Muscle layer of colon (tissue), 2 donors: ENCODE results near the gene MIEF1.

Source experiments
- H3K27ac ChIP-seq: one replicate; pipeline ENCODE4 v1.7.0; 2013; ENCODE audit warnings: low read depth, mild to moderate bottlenecking, low read length, moderate library complexity
- H3K27me3 ChIP-seq, 2 donors: one replicate each; pipeline ENCODE4 v1.7.0; 2013; ENCODE audit warnings: low read length in 2 of 2, mild to moderate bottlenecking in 2 of 2; ENCODE audit not compliant: insufficient read depth in 2 of 2, control insufficient read depth in 1 of 2
- H3K36me3 ChIP-seq: one replicate; pipeline ENCODE4 v1.7.0; 2013; ENCODE audit warnings: mild to moderate bottlenecking, low read length; ENCODE audit not compliant: insufficient read depth
- H3K4me1 ChIP-seq: one replicate; pipeline ENCODE4 v1.7.0; 2013; ENCODE audit warnings: mild to moderate bottlenecking, low read length; ENCODE audit not compliant: insufficient read depth
- H3K4me3 ChIP-seq, 2 donors: one replicate each; pipeline ENCODE4 v1.7.0; 2013; ENCODE audit warnings: low read length in 2 of 2, low read depth in 1 of 2, mild to moderate bottlenecking in 1 of 2, moderate library complexity in 1 of 2
- H3K9ac ChIP-seq: one replicate; pipeline ENCODE4 v1.7.0; 2013; ENCODE audit warnings: low read length
- H3K9me3 ChIP-seq: one replicate; pipeline ENCODE4 v1.7.0; 2013; ENCODE audit warnings: mild to moderate bottlenecking, low read length
- donor health status: abdominal sarcoma.
- donor health status: Adenocarcinoma of cecum.

The MIEF1 gene

DNA sequence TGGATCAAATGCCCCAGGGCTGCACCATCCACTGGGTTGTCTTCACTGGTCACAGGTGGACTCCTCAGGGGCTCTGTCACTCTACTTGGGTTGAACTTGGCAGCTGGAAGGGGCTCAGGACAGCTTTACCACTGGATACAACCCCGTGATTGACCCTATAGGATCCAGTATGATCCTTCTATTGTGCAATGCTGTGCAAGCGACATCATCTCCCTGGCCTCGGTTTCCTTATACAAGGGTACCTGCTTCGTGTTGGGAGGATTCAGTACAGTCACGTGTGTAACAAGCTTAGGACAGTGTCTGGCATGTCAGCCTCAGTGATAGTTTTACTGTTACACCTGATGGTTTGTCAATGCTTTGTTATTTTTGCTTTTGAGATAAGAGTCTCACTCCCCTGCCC, 20.5 kb upstream of the MIEF1 start:
- H3K27me3 ChIP-seq, result no peaks in the 10 kb centered on the region
- H3K27ac ChIP-seq, result no peak overlapping the region
- H3K36me3 ChIP-seq, result no peaks in the 10 kb centered on the region
- no peaks in the 10 kb centered on the region for H3K9me3 ChIP-seq
- no peaks in the 10 kb centered on the region for H3K4me1 ChIP-seq
- no peak overlapping the region for H3K4me3 ChIP-seq
- H3K9ac ChIP-seq, result no peak overlapping the region

DNA sequence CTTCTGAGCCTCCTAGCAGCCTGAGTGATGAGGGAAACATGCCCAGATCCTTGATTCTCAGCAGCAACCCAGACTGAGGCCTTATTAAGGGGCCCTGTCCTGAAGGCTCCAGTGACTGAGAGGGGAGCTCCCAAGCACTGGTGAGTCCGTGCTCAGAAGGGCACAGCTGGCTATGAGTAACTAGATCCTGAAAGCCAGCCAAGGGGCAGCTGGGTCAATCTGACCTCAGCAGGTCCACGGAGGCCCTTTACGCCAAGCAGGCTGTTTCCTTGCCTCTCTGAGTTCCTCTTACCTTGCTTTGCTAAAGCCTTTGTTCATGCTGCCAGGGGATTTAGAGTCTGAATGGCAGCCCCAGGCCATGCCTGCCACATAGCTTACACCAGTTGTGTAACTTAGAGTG, 19.3 kb upstream of the MIEF1 start:
- H3K9me3 ChIP-seq, result no peaks in the 10 kb centered on the region
- H3K4me3 ChIP-seq, result no peak overlapping the region
- no peaks in the 10 kb centered on the region for H3K4me1 ChIP-seq
- no peaks in the 10 kb centered on the region for H3K27me3 ChIP-seq
- no peak overlapping the region for H3K27ac ChIP-seq
- H3K9ac ChIP-seq, result no peak overlapping the region
- H3K36me3 ChIP-seq, result no peaks in the 10 kb centered on the region

DNA sequence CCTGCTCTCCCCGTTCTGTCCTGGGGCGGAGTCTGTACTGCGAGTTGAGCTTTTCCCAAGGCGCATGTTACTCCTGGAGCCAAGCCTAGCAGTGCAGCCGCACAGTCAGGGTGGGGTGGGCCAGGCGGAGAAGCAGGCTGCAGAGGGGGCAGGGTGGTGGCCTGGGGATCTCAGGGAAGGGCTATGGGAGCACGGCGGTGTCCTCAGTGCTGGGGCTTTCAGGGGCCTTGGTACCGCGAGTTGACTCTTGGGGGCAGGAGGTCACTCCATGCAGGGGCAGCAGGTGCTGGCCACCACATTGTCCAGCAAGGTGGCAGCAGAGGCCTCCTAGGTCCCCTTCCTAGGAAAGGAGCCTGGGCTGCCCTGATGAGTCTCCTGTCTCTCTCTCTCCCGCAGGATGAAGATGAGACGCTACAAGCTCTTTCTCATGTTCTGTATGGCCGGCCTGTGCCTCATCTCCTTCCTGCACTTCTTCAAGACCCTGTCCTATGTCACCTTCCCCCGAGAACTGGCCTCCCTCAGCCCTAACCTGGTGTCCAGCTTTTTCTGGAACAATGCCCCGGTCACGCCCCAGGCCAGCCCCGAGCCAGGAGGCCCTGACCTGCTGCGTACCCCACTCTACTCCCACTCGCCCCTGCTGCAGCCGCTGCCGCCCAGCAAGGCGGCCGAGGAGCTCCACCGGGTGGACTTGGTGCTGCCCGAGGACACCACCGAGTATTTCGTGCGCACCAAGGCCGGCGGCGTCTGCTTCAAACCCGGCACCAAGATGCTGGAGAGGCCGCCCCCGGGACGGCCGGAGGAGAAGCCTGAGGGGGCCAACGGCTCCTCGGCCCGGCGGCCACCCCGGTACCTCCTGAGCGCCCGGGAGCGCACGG, 14.9 kb upstream of the MIEF1 start:
- H3K4me1 ChIP-seq, result no peaks in the 10 kb centered on the region
- H3K27me3 ChIP-seq, result no peaks in the 10 kb centered on the region
- no peaks in the 10 kb centered on the region for H3K9me3 ChIP-seq
- H3K4me3 ChIP-seq, result no peak overlapping the region
- no peak overlapping the region for H3K9ac ChIP-seq
- no peaks in the 10 kb centered on the region for H3K36me3 ChIP-seq
- no peak overlapping the region for H3K27ac ChIP-seq

DNA sequence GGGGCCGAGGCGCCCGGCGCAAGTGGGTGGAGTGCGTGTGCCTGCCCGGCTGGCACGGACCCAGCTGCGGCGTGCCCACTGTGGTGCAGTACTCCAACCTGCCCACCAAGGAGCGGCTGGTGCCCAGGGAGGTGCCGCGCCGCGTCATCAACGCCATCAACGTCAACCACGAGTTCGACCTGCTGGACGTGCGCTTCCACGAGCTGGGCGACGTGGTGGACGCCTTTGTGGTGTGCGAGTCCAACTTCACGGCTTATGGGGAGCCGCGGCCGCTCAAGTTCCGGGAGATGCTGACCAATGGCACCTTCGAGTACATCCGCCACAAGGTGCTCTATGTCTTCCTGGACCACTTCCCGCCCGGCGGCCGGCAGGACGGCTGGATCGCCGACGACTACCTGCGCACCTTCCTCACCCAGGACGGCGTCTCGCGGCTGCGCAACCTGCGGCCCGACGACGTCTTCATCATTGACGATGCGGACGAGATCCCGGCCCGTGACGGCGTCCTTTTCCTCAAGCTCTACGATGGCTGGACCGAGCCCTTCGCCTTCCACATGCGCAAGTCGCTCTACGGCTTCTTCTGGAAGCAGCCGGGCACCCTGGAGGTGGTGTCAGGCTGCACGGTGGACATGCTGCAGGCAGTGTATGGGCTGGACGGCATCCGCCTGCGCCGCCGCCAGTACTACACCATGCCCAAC, 14.1 kb upstream of the MIEF1 start:
- no peaks in the 10 kb centered on the region for H3K27me3 ChIP-seq
- no peaks in the 10 kb centered on the region for H3K4me1 ChIP-seq
- H3K27ac ChIP-seq, result no peak overlapping the region
- H3K4me3 ChIP-seq, result no peak overlapping the region
- H3K36me3 ChIP-seq, result no peaks in the 10 kb centered on the region
- no peak overlapping the region for H3K9ac ChIP-seq
- no peaks in the 10 kb centered on the region for H3K9me3 ChIP-seq

DNA sequence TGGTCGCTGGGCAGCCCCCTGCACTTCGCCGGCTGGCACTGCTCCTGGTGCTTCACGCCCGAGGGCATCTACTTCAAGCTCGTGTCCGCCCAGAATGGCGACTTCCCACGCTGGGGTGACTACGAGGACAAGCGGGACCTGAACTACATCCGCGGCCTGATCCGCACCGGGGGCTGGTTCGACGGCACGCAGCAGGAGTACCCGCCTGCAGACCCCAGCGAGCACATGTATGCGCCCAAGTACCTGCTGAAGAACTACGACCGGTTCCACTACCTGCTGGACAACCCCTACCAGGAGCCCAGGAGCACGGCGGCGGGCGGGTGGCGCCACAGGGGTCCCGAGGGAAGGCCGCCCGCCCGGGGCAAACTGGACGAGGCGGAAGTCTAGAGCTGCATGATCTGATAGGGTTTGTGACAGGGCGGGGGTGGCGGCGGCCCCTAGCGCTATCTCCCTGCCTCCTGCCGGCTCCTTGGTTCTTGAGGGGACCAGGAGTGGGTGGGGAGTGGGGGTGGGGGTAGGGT, 13.5 kb upstream of the MIEF1 start:
- H3K4me1 ChIP-seq, result no peaks in the 10 kb centered on the region
- no peak overlapping the region for H3K27ac ChIP-seq

DNA sequence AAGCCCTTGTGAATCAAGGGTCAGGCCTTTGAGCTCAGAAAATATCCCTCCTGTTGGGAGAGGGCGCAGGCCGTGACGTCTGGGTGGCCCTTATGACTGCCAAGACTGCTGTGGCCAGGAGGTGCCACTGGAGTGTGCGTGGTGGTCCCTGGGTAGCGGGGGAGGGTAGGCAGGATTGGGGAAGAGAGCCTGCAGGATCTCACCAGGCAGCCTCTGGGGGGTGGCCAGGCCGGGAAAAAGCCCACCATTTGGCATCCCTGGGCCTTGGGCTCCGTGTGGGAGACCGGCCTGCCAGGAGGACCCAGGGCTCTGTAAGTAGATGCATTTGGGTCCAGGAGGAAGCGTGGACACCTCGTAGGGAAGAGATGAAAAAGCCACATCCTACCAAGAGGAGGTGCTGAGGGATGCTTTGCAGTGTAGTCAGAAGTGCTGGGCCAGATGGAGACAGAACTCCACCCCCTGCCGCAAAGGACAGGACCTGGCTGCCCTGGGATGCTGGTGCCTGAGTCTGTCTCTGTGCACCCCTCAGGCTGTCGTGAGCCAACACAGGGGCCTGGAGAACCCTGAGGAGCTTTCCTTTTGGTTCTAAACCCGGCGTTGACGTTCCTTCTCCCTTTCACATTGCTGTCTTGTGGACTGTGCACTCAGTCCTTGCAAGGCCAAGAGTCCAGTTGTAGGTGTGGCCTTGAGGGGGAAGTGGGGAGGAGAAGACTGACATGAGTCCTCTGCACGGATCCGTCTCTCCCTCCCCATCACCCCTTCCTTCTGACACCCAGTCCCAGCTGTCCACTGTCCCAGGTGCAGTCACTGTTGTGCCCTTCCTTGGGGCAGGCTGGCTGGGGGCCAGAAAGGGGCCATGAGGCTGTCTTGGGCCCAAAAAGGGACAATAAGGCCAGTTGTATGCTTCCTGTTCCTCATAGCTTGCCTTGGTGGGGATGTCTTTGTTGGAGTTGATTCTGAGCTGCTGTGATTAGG, 12.7 kb upstream of the MIEF1 start:
- H3K36me3 ChIP-seq, result no peaks in the 10 kb centered on the region
- H3K27ac ChIP-seq, result no peak overlapping the region
- H3K27me3 ChIP-seq, result no peaks in the 10 kb centered on the region
- no peak overlapping the region for H3K4me3 ChIP-seq
- no peak overlapping the region for H3K9ac ChIP-seq
- H3K4me1 ChIP-seq, result no peaks in the 10 kb centered on the region
- H3K9me3 ChIP-seq, result no peaks in the 10 kb centered on the region

More for the DNA sequence above, 13.5 kb upstream of the MIEF1 start:
- H3K27me3 ChIP-seq, result no peaks in the 10 kb centered on the region
- H3K9me3 ChIP-seq, result no peaks in the 10 kb centered on the region
- H3K9ac ChIP-seq, result no peak overlapping the region
- no peak overlapping the region for H3K4me3 ChIP-seq
- no peaks in the 10 kb centered on the region for H3K36me3 ChIP-seq

DNA sequence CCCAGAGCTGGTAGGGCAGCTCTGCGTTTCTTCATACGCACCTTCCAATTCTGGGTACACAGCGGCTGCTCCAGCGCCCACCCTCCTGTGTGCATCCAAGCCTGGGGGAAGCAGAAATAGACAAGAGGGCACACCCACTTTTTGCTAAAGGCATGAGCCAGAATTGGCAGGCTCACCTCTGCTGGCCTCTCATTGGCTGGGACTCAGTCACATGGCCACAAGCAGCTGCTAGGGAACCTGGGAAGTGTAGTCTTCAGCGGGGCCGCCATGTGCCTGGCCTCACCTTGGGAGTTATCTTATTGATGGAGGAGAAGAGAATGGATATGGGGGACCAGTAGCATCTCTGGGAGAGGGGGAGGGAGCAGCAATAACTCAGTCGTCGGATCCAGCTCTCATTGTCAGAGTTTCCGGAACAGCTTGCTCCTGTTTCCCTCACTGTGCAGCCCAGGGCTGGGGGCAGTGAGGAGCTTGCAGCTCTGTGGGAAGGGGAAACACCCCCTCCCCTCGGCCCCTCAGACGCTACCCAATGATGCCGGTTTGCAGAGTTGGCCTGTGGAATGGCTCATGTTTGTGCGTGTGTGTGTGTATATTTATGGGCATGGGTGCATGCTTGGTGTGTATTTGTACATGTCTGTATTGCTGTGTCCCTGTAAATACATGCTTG, 11.8 kb upstream of the MIEF1 start:
- H3K4me3 ChIP-seq, result no peak overlapping the region

DNA sequence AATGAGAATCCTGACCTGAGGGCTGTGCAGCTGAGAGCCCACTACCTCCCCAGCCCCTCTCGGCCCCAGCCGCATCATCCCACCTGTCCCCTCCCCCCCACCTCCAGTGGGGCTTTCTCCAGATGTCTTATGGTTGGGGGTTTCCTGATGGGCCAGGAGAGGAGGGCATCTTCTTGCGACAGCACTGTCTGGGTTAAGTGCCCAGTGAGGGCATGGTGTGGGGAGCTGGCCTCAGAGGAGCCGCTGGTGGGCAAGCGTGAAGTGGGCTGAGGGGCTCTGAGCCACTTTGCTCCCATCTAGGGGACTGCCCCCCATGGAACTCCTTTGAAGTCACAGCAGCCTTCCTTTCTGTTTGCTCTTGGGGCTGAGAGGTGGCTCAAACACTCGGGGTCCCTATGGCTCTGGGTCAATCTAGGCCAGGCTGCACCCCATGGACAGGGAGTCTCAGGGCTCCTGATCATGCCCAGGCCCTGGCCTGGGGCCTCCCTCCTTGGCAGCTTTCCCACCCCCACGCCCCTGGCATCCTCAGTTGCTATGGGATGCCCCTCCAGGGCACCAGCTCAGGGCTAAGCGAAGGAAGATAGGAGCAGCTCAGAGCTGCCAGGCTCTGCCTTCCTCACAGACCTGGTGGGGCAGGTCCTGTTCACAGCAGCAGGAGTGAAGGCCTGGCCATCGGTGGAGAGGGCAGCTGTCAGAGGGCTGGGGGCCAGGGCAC, 11.0 kb upstream of the MIEF1 start:
- H3K27ac ChIP-seq, result no peak overlapping the region
- H3K27me3 ChIP-seq, result no peaks in the 10 kb centered on the region
- no peak overlapping the region for H3K9ac ChIP-seq
- H3K9me3 ChIP-seq, result no peaks in the 10 kb centered on the region
- no peaks in the 10 kb centered on the region for H3K4me1 ChIP-seq
- no peaks in the 10 kb centered on the region for H3K36me3 ChIP-seq
- no peak overlapping the region for H3K4me3 ChIP-seq

More for the DNA sequence above, 11.8 kb upstream of the MIEF1 start:
- Histone ChIP-seq H3K27me3 (no peaks in the 10 kb centered on the region), H3K9ac (no peak overlapping the region), H3K36me3 (no peaks in the 10 kb centered on the region), H3K27ac (no peak overlapping the region), H3K4me1 (no peaks in the 10 kb centered on the region), H3K9me3 (no peaks in the 10 kb centered on the region)

DNA sequence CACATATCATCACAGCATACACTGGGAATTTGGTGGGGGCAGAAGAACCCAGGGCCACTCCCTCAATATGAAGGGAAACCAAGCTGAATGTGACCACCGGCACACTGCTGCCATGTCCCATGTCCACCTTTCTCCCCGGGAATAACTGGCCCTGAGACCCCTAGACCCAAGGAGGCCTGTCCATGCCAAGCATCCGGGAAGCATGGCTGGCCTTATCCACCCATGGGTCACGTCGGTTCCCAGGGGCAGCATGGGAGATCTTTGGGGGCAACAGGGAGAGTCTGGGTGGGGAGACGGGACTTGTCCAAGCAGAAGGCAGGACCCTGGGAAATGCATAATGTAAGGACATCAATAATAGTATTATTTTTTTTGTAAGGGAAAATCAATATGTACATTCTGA, 10.4 kb upstream of the MIEF1 start:
- H3K4me3 ChIP-seq, result no peak overlapping the region
- H3K9me3 ChIP-seq, result no peaks in the 10 kb centered on the region
- H3K4me1 ChIP-seq, result no peaks in the 10 kb centered on the region
- no peak overlapping the region for H3K27ac ChIP-seq
- H3K27me3 ChIP-seq, result no peaks in the 10 kb centered on the region
- H3K9ac ChIP-seq, result no peak overlapping the region
- H3K36me3 ChIP-seq, result no peaks in the 10 kb centered on the region

DNA sequence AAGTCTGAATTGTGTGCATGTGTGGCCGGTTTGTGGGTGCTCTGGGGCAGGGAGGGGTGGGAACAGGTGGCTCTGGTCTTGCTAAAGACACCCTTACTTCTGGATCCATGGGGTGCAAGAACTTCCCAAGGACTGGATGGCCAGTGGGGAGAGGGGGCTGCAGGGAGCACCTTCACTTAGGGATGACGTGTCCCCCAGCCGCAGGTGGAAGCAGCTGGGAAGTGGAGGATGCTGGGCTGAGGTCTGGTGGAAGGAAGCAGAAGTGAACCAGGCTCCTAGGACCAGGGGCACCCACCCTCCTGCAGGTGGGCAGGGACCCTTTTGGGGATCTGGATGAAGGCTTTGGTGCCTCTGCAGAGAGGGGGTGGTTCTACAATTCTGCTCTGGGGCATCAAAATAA, 9.9 kb upstream of the MIEF1 start:
- no peaks in the 10 kb centered on the region for H3K4me1 ChIP-seq
- H3K4me3 ChIP-seq, result no peak overlapping the region
- H3K9ac ChIP-seq, result no peak overlapping the region
- H3K9me3 ChIP-seq, result no peaks in the 10 kb centered on the region
- H3K27ac ChIP-seq, result no peak overlapping the region
- no peaks in the 10 kb centered on the region for H3K27me3 ChIP-seq
- no peaks in the 10 kb centered on the region for H3K36me3 ChIP-seq
